ENCODE measurements around the gene ZNF219.

Gene ZNF219

DNA sequence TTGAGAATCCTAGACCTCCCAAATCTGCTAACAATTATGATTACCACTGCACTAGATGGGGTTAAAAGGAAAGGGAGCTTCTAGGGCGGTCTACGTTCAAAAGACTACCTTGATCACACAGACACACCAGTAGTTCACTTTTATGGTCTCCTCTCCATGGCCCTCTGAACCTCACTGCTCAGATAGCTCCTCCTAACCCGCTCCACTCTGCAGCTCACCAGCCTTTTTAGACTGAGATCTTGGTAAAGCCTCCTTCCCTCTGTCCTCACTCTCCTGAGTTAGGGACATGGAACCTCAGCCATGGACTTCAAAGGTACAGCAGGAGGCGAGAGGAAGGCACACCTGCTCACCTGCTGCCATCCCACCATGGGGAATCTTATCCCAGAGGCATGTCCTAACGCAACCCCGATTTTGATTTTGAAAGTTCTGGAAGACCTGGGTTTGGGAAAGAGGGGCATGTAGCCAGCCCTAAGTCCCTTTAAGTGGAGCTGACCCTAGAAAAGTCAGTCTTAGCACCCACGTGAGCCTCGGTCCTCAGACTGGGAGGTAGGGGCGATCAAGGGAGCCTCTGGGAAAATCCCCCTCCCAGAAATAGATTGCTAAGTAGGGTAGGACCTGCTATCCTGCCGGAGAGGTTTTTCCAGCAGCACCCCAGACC is 1.3 kb downstream of the ZNF219 start:
- no peak for TF ChIP-seq ZNF274 (IDR thresholded peaks at IDR 0.05; ENCODE audit: low read depth, low read length)
- H3K4me3 ChIP-seq (ENCODE audit: low read length) = no peak overlapping the region

DNA sequence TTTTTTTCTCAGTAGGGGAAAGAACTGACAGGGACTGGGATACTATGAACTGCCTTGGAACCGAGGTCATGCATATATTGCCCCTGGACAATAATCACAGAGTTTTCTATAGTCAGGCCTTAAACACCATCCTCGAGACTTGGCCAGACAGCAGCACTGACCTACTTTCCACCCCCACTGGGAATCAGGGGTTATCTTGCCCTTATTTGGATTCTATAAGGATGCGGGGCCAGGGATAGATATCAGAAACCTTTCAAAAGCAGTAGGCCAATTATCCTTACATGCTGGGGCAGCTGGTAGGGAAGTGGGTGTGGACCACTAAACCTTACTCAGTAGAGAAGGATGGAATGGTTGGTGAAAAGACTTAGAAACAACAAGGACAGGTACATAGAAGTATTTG is 2.0 kb downstream of the ZNF219 start:
- TF ChIP-seq ZNF274 (IDR thresholded peaks at IDR 0.05; ENCODE audit: low read depth, low read length) = no peak
- no peak overlapping the region for H3K4me3 ChIP-seq (ENCODE audit: low read length)

DNA sequence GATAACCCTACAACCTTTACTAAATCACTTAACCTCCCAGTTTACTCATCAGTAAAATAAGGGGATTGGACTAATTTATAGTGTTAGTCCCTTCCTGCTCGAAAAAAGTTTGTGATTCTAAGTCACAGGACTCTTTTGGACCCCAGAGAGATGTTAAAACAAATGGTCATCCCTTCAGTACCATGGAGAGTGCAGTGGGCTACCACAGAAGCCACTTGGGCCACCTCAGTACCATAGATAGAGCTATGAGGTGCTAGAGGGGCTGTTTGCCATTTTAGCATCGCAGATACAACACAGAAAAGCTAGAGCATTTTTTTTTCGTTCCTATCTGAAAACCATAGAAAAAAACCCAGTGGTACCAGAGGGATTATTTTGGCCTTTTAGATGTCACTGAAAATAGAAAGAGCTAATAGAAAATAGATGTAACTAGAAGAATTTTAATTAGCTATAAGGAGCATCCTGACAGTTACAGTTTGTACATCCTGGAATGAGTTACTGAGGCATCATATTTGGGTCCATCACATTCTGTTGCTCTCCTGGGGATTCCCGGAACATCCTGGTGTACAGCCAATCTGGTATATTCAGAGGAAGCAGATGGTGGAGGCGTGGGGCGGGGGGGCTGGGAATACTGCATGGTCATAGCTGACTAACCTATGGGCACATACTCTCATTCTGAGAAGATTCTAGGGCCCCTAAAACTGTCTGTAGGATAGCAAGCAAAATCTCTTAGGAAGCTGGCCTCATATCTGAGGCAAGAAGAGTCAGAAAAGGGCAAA is 2.8 kb downstream of the ZNF219 start:
- no peak for TF ChIP-seq ZNF274 (IDR thresholded peaks at IDR 0.05; ENCODE audit: low read depth, low read length)
- no peak overlapping the region for H3K4me3 ChIP-seq (ENCODE audit: low read length)

DNA sequence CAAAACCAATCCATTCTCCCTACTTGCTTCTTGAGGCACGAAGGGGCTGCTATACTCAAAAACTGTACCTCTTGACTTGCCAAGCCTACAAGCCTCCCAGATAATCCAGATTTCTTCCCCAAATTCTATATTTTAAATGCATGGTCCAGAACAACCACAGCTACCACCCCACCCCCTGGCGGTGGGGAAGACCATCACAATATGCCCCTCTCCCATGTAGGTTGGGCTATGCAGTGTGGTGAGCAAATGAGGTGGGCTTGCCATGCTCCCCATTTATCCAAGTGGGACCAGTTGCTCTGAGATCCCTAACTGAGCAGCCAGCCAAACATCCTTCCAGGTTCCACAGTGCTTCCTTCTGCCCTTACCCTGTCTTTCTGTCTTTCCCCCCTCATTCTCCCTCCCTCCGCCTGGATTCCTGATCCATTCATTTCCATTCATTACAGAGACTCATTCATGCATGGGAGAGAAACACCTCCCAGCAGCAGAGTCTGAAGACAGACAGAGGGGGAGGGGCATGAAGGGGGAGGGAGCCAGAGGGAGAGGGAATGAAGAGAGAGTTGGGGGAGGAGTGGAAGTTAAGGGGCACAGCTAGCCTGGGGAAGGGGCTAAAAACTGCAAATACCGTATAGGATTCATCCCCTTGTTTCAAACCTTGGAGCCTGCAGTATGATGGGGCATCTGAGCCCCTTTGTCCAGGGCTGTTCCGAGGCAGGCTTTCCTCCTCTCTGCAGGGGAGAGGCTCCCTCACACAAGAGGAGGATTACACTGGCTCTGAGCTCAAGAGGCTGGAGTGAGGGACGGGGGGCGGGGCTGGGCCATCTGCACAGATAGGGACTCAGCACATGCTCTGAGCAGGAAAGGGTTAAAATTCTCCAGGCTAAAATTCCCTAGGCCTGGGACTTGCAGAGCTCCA is 4.4 kb downstream of the ZNF219 start:
- TF ChIP-seq ZNF274 (IDR thresholded peaks at IDR 0.05; ENCODE audit: low read depth, low read length) = no peak
- no peak overlapping the region for H3K4me3 ChIP-seq (ENCODE audit: low read length)

DNA sequence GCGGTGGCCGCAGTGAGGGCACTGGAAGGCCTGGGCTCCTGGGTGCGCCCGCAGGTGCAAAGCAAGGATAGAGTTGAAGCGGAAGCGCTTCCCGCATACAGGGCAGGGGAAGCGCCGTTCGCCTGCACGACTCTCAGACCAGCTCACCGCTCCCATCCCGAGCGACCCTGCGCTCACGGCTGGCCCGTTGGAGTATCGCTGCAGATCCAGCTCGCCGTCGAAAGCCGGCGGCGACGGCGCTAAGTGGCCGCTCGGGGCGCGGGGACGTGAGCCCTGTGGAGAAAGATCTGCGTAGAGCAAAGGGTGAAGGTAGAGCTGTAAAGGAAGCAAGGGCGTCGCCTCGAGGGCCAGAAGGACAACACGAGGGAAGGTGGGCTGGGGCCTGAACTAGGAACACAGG is 5.4 kb downstream of the ZNF219 start:
- no peak for TF ChIP-seq ZNF274 (IDR thresholded peaks at IDR 0.05; ENCODE audit: low read depth, low read length)
- H3K4me3 ChIP-seq (ENCODE audit: low read length) = no peak overlapping the region

DNA sequence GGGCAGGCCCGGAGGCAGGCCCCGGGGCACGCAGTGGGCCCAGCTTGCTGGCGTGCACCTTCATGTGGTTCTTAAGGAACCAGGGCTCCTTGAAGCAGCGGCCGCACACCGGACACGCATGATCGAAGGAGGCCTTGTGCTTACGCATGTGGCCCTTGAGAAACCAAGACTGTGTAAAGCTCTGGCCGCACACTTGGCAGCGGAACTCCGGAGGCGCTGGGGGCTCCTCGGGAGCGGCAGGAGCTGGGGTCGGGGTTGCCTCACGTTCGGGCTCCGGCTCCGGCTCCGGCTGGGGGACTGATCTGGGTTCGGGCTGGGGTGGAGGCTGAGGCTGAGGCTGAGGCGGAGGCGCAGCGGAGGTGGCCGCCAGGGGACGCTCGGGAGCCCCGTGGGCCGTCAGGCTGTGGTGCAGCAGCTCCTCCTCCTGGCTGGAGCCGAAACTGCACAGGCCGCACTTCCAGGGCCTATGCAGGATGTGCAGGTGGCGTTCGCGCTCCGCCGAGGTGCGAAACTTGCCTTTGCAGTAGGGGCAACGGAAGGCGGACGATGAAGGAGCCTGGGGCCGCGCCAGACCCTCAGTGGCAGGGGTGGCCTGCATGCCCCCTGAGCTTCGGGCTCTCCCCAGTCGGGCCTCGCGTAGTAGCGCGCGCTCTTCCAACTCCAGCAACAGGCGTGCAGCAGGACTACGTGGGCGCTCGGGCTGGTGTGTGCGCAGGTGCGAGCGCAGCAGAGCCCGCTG is 6.0 kb downstream of the ZNF219 start:
- no peak overlapping the region for H3K4me3 ChIP-seq (ENCODE audit: low read length)
- no peak for TF ChIP-seq ZNF274 (IDR thresholded peaks at IDR 0.05; ENCODE audit: low read depth, low read length)

DNA sequence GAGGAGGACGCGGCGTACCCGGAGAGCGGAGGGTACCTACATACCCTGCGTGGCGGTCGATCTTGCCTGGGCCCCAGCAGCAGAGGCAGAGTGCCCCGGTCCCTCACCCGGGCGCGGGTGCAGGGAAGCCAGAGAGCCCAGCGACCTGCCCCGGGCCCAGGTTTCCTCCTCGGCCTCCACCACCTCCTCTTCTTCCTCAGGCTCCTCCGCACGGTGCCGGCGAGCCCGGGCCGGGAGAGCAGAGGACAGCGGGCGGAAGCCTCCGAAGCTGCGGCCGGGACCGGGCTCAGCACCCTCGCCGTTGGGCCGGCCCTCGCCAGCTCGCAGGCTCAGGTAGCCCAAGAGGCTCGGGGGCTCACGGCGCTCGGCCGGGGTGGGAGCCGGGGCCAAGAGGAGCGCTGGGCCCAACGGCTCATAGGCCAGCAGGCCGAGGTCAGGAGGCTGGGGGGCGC is 6.6 kb downstream of the ZNF219 start:
- TF ChIP-seq ZNF274 (IDR thresholded peaks at IDR 0.05; ENCODE audit: low read depth, low read length) = no peak
- no peak overlapping the region for H3K4me3 ChIP-seq (ENCODE audit: low read length)

DNA sequence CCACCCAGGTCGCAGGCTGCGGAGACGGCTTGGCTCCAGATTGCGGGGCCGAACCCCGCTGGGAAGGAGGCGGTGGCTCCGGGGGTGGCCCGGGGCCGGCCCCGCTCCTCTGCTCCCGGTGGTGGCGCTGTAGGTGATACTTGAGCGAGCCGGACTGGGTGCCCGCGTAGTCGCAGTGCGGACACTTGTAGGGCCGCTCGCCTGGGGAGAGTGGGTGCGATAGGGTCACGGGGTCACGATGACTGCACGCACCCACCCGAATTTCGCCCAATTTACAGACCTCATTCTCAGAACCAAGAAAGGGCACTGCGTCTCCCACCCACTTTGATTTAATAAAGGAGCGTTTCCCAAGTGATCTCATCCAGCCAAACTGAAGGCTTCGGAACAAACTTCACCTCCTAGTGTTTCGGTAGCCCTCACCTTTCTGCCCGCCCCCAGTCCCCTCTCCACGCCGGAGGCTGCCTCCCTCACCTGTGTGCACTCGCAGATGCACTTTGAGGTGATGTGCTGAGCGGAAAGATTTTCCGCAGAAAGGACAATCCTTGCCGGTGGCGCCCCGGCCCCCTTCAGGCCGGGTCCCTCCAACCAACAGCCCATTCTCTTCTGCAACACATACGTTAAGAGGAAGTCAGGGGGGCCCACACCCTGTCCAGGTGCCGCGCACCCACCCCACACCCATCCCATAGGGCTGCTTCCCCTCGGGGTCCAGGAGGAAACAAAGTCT is 7.4 kb downstream of the ZNF219 start:
- no peak overlapping the region for H3K4me3 ChIP-seq (ENCODE audit: low read length)
- TF ChIP-seq ZNF274 (IDR thresholded peaks at IDR 0.05; ENCODE audit: low read depth, low read length) = no peak

DNA sequence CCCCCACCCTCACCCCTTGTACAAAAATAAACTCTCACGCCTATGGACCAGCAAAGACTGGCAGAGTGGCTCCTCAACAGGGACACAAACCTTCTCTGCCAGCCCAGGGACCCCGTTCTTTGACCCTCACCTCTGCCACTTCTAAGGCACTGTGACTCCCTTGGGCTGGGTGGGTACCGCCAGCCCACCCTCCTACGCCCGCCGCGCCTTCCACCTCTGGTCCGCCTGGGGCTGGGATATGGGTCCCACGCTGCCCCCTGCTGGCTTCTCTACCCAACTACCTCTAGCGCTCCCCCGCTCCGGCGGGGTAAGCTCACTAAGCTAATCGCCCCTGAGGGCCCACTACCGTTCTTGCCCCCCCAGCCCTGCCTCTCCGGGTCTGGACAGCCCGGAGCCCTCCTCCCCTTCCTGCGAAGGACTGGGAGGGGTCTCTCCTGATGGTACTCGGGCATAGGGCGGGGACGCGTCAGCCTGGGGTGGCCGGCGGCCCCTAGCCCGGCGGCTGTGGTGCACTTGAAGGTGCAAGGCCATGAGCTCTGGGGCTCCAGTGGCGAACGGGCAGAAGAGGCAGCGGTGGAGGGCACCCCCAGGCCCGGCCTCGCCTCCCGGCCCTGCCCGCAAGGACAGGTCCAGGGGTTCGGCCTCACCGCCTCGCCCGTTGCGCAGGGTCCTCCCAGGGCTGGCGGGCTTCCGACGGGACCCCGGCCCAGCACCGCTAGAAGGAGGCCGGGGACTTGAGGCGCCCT is 8.1 kb downstream of the ZNF219 start:
- H3K4me3 ChIP-seq (ENCODE audit: low read length) = no peak overlapping the region
- no peak for TF ChIP-seq ZNF274 (IDR thresholded peaks at IDR 0.05; ENCODE audit: low read depth, low read length)

DNA sequence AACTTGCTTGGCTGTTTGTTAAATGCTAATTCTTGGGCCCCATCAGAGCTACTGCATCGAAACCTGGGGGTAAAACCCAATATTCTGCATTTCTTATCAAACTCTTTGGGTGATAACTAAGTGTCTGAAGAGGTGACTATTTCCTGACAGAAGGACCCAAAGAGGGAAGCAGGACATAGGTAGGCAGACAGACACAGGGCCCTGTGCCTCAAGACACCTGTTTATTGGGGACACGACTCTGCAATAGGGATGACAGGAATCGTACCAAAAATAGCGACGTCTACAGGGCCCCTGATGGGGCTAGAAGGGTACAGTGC is 8.6 kb downstream of the ZNF219 start:
- TF ChIP-seq ZNF274 (IDR thresholded peaks at IDR 0.05; ENCODE audit: low read depth, low read length) = no peak
- no peak overlapping the region for H3K4me3 ChIP-seq (ENCODE audit: low read length)

DNA sequence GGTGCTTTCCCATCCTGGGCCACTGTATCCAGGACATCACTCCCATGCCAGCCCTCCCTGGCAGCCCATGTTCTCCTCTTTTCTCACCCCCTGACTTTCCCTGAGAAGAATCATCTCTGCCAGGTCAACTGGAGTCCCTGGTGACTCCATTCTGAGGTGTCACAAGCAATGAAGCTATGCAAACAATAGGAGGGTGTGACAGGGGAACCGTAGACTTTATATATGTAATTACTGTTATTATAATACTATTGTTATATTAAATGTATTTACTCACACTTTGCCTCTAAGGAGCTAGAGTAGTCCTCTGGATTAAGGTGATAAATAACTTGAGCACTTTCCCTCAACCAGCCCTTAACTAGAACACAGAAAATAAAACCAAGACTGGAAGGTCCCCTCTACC is 9.2 kb downstream of the ZNF219 start:
- TF ChIP-seq ZNF274 (IDR thresholded peaks at IDR 0.05; ENCODE audit: low read depth, low read length) = no peak
- no peak overlapping the region for H3K4me3 ChIP-seq (ENCODE audit: low read length)

DNA sequence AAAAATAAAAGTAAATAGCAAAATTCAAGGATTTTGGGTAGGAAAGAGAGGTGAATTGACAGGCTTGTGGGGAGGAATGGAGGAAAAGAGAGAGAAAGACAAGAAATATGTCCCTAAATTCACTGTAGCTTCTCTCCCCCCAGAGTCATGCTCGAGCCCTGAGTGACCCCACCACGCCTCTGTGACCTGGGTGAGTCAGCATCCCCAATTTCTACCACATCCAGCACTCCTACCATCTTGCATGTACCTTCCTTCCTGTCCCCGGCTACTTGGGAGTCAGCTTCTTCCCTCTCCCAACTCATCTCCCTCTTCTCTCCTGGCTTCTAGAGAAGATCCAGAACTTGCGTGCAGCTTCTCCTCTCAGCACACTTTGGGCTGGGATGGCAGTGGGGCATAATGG is 9.8 kb downstream of the ZNF219 start:
- no peak for TF ChIP-seq ZNF274 (IDR thresholded peaks at IDR 0.05; ENCODE audit: low read depth, low read length)
- no peak overlapping the region for H3K4me3 ChIP-seq (ENCODE audit: low read length)

Data from GM08714 (cell line).